ENCODE results near the gene ASPRV1. TPM values are rescaled to one million over a fixed set of nuclear protein-coding genes. Genes with fewer than 3 reads are reported as not detected.

ASPRV1 gene
- polyA plus RNA-seq, 3 donors: 0.25 to 0.52 (median 0.27) TPM

DNA sequence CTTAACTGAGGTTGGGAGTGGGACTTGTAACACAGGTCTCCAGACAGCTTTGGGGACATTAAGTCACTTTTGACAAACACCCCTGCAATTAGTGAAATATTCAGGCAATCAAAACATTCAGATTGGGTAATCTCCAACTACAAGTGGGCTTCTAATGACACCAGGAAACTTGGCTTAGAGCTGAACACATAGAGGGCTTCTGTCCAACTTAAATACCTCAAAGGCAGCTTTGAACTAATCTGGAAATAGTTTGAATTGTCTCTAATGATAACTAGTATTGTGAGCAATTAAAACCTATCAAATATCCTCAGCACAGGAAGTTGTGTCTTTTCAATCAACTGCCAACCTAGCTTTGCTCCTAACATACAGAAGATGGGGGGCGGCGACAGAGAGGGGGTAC lies 5.1 kb upstream of the ASPRV1 start:
- intact Hi-C loops (cut with micrococcal nuclease): no loop called here
- no peak overlapping the region for H3K4me3 ChIP-seq (replicated peaks in 1 of 3; ENCODE audit: low read depth in 2 of 3, low read length in 3 of 3)
- DNase-seq: no peak
- no peak overlapping the region for H3K27ac ChIP-seq (ENCODE audit: low read depth in 1 of 2, low read length in 2 of 2)
- no peak overlapping the region for H3K9ac ChIP-seq (ENCODE audit: insufficient read depth, low read length, poor library complexity, severe bottlenecking)
- Mint-ChIP-seq H3K9me3 (no peaks in the 10 kb centered on the region), H3K36me3 (peaks cover 0 to 3% of the 10 kb centered on the region in 2 donors), H3K4me1 (peaks cover 6% of the 10 kb centered on the region), H3K27ac (no peak overlapping the region), H3K4me3 (no peak overlapping the region), H3K27me3 (ENCODE audit: low read depth in 3 of 3) (peaks cover 0 to 8% (median 4%) of the 10 kb centered on the region in 3 donors)
- H3K27me3 ChIP-seq (ENCODE audit: control insufficient read depth in 2 of 2, insufficient read depth in 2 of 2, low read length in 2 of 2): no peaks in the 10 kb centered on the region
- H3K4me2 ChIP-seq (replicated peaks; ENCODE audit: extremely low read depth, low read length, poor library complexity, severe bottlenecking): no peak overlapping the region
- no peaks in the 10 kb centered on the region for H3K36me3 ChIP-seq (replicated peaks in 1 of 2; ENCODE audit: control insufficient read depth in 1 of 2, insufficient read depth in 2 of 2, low read length in 2 of 2)
- H3K9me3 ChIP-seq (replicated peaks in 1 of 2; ENCODE audit: control insufficient read depth in 1 of 2, insufficient read depth in 1 of 2, low read length in 2 of 2): no peaks in the 10 kb centered on the region
- H3K4me1 ChIP-seq (ENCODE audit: control insufficient read depth in 1 of 2, insufficient read depth in 2 of 2, low read length in 2 of 2): peaks cover 0 to 4% of the 10 kb centered on the region in 2 donors
- TF ChIP-seq, protein P1, sequence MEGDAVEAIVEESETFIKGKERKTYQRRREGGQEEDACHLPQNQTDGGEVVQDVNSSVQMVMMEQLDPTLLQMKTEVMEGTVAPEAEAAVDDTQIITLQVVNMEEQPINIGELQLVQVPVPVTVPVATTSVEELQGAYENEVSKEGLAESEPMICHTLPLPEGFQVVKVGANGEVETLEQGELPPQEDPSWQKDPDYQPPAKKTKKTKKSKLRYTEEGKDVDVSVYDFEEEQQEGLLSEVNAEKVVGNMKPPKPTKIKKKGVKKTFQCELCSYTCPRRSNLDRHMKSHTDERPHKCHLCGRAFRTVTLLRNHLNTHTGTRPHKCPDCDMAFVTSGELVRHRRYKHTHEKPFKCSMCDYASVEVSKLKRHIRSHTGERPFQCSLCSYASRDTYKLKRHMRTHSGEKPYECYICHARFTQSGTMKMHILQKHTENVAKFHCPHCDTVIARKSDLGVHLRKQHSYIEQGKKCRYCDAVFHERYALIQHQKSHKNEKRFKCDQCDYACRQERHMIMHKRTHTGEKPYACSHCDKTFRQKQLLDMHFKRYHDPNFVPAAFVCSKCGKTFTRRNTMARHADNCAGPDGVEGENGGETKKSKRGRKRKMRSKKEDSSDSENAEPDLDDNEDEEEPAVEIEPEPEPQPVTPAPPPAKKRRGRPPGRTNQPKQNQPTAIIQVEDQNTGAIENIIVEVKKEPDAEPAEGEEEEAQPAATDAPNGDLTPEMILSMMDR (IDR thresholded peaks at IDR 0.05): no peak
- WGBS (ENCODE audit: insufficient coverage): no CpG with 5 or more reads among the region's 2 CpGs
- no peak overlapping the region for H2AFZ ChIP-seq (ENCODE audit: insufficient read depth, low read depth, low read length, poor library complexity, severe bottlenecking)
- H3K79me2 ChIP-seq (ENCODE audit: insufficient read depth, low read length): no peaks in the 10 kb centered on the region
- no peaks in the 10 kb centered on the region for H4K20me1 ChIP-seq (ENCODE audit: insufficient read depth, low read length)

DNA sequence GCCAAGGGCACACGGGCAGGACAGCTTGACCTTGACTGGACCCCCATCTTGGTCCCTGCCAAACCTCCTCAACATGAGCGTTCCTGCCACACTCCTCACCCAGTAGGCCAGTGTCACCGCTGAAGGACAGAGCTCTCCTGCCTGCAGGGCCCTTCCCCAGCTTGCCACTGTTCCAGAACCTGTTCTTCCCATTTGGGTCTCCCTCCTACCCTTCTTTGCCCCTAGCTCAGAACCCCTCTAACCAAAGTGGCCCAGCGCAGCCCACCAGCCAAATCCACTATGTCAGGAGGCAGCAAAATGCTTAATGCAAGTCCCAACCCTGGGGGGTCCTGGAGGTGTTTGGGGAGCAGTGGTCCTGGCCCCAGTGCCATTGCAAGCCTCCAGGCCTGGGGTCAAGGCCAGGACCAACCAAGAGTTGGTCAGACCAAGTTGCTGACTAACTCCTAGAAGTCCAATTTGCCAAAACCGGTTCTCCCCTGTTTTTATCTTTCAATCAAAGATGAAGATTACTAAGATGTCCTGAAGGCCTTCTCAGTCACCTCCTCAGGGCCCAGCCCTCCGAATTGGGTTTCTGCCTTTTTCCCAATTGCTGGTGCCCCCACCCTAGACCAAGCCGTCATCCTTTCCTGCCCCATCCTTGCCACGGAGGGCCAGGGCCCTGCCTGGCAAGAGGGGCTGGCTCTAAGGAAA lies 4.5 kb upstream of the ASPRV1 start:
- 98% methylated on average over 5 of the region's 8 CpGs for WGBS (ENCODE audit: insufficient coverage)
- H3K27me3 ChIP-seq (ENCODE audit: control insufficient read depth in 2 of 2, insufficient read depth in 2 of 2, low read length in 2 of 2): no peaks in the 10 kb centered on the region
- H3K9ac ChIP-seq (ENCODE audit: insufficient read depth, low read length, poor library complexity, severe bottlenecking): no peak overlapping the region
- no peak for DNase-seq
- H3K27ac ChIP-seq (ENCODE audit: low read depth in 1 of 2, low read length in 2 of 2): no peak overlapping the region
- H3K9me3 ChIP-seq (replicated peaks in 1 of 2; ENCODE audit: control insufficient read depth in 1 of 2, insufficient read depth in 1 of 2, low read length in 2 of 2): no peaks in the 10 kb centered on the region
- no peaks in the 10 kb centered on the region for H3K36me3 ChIP-seq (replicated peaks in 1 of 2; ENCODE audit: control insufficient read depth in 1 of 2, insufficient read depth in 2 of 2, low read length in 2 of 2)
- Mint-ChIP-seq H3K27me3 (ENCODE audit: low read depth in 3 of 3) (peaks cover 0 to 8% (median 4%) of the 10 kb centered on the region in 3 donors), H3K36me3 (peaks cover 0 to 3% of the 10 kb centered on the region in 2 donors), H3K4me3 (no peak overlapping the region), H3K27ac (peak overlapping the region in 1 of 7 donors; percentile 49), H3K4me1 (peaks cover 6% of the 10 kb centered on the region), H3K9me3 (no peaks in the 10 kb centered on the region)
- no peak overlapping the region for H2AFZ ChIP-seq (ENCODE audit: insufficient read depth, low read depth, low read length, poor library complexity, severe bottlenecking)
- intact Hi-C loops (cut with micrococcal nuclease): no loop called here
- H3K4me1 ChIP-seq (ENCODE audit: control insufficient read depth in 1 of 2, insufficient read depth in 2 of 2, low read length in 2 of 2): peaks cover 0 to 4% of the 10 kb centered on the region in 2 donors
- no peak overlapping the region for H3K4me3 ChIP-seq (replicated peaks in 1 of 3; ENCODE audit: low read depth in 2 of 3, low read length in 3 of 3)
- H4K20me1 ChIP-seq (ENCODE audit: insufficient read depth, low read length): no peaks in the 10 kb centered on the region
- no peaks in the 10 kb centered on the region for H3K79me2 ChIP-seq (ENCODE audit: insufficient read depth, low read length)
- TF ChIP-seq, protein P1 (IDR thresholded peaks at IDR 0.05): no peak
- H3K4me2 ChIP-seq (replicated peaks; ENCODE audit: extremely low read depth, low read length, poor library complexity, severe bottlenecking): no peak overlapping the region

Measured in CD14-positive monocyte (primary cell).